ENCODE results near the gene TSPY1.
"Not testable (repeated sequence)": the region's sequence is repeated elsewhere in the genome, so short reads cannot be mapped to it uniquely, and the experiment has no call there.

The TSPY1 gene, protein sequence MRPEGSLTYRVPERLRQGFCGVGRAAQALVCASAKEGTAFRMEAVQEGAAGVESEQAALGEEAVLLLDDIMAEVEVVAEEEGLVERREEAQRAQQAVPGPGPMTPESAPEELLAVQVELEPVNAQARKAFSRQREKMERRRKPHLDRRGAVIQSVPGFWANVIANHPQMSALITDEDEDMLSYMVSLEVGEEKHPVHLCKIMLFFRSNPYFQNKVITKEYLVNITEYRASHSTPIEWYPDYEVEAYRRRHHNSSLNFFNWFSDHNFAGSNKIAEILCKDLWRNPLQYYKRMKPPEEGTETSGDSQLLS

DNA sequence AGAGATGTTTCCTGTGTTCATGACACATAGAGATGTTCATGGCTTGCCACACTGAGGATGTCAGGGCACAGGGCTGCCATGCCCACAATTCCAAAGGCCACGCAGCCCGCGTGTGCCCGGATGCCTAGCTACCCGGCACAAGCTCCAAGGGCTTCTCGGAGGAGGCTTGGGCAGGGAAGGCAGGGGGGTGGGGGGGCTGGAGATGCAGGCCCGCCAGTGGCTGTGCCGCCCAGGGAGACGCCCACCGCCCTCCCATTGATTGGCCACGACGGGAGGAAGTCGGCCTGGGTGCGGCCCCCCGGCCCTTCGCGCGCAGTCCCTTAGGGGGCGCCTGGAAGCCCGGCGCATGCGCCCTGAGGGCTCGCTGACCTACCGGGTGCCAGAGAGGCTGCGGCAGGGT lies at the start of gene TSPY1:
Gene TSPY1, plus strand, starts transcription at position 301 of the 400 bp plus-strand sequence. Its CDS starts 46 bp downstream, at position 347.
- not testable (repeated sequence) for DNase-seq

DNA sequence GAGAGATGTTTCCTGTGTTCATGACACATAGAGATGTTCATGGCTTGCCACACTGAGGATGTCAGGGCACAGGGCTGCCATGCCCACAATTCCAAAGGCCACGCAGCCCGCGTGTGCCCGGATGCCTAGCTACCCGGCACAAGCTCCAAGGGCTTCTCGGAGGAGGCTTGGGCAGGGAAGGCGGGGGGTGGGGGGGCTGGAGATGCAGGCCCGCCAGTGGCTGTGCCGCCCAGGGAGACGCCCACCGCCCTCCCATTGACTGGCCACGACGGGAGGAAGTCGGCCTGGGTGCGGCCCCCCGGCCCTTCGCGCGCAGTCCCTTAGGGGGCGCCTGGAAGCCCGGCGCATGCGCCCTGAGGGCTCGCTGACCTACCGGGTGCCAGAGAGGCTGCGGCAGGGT lies 20.2 kb downstream of the TSPY1 start, which contains the start of gene TSPY9:
Gene TSPY9, plus strand, starts transcription at position 301 of the 400 bp plus-strand sequence. Its CDS starts 46 bp downstream, at position 347.
- not testable (repeated sequence) for DNase-seq

DNA sequence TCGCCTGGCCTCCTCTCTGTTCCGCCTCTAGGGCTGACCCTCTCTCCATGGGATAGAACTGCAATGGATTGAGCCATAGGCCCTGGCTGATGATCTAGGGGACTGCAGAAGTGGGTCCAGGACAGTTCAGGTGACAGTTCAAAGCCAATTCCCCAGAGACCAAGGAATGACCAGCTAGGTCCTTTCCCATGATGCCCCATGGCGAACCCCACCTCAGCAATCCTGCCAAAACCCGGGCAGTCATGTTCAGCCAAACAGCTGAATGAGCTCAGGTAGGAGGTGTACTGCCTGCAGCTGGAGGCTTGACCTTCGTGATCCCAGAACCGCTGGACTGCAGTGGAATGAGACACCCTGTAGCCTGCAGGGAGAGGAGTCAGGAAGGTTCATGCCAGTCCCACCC lies 37.6 kb downstream of the TSPY1 start:
- DNase-seq = not testable (repeated sequence)

DNA sequence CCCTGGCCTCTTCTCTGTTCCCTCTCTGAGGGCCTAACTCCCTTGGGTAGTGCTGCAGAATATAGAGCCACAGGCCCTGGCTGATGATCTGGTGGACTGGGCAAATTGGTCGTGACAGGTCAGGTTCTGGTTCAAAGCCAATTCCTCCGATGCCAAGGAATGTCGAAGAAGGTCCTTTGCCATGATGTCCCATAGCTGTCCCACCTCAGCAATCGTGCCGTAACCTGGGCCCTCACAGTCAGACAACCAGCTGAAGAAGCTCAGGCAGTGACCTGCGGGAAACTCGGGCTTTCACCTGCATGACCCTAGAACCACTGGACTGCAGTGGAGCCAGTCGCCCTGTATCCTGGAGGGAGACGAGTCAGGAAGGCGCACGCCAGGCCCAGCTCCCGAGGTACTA lies 49.5 kb downstream of the TSPY1 start:
- DNase-seq = not testable (repeated sequence)
